B cell (primary cell): ENCODE data around the gene LEMD1.

Source experiments
- EZH2 ChIP-seq: IDR thresholded peaks from 2 replicates; pipeline ENCODE4 v1.6.1; 2012; ENCODE audit warnings: borderline replicate concordance, low read depth, mild to moderate bottlenecking, moderate library complexity, low read length; ENCODE audit not compliant: insufficient read depth, poor library complexity, severe bottlenecking
- TF ChIP-seq, protein P1 (sequence below): fragments of 200-600 bp; IDR thresholded peaks from one replicate; pipeline ENCODE4 v1.8.0; 2022; ENCODE audit warnings: antibody characterized with exemption, mild to moderate bottlenecking

GRCh38 chr1:205444300-205444930 is 22.6 kb upstream of the LEMD1 start:
- TF ChIP-seq, protein P1, sequence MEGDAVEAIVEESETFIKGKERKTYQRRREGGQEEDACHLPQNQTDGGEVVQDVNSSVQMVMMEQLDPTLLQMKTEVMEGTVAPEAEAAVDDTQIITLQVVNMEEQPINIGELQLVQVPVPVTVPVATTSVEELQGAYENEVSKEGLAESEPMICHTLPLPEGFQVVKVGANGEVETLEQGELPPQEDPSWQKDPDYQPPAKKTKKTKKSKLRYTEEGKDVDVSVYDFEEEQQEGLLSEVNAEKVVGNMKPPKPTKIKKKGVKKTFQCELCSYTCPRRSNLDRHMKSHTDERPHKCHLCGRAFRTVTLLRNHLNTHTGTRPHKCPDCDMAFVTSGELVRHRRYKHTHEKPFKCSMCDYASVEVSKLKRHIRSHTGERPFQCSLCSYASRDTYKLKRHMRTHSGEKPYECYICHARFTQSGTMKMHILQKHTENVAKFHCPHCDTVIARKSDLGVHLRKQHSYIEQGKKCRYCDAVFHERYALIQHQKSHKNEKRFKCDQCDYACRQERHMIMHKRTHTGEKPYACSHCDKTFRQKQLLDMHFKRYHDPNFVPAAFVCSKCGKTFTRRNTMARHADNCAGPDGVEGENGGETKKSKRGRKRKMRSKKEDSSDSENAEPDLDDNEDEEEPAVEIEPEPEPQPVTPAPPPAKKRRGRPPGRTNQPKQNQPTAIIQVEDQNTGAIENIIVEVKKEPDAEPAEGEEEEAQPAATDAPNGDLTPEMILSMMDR, result no peak
- TF ChIP-seq EZH2, result no peak
